Lower lobe of right lung (tissue), 2 donors: Measurements from ENCODE around the gene GLIPR1L1. TPM values are rescaled to one million over a fixed set of nuclear protein-coding genes. Genes with fewer than 3 reads are reported as not detected.

Source experiments
- ATAC-seq, 2 donors: fragments of 200-7000 bp; cut with Tn5 transposase; one replicate each; pipeline ENCODE4 v1.9.1; 2020 to 2022; ENCODE audit warnings: mild to moderate bottlenecking in 2 of 2, moderate library complexity in 2 of 2
- DNase-seq: peaks from one replicate; pipeline ENCODE4 v3.0.0-alpha.2; 2020
- H3K27ac ChIP-seq: fragments of 200-600 bp; one replicate; pipeline ENCODE4 v1.8.0; 2022
- H3K27me3 ChIP-seq: fragments of 200-600 bp; one replicate; pipeline ENCODE4 v1.8.0; 2022; ENCODE audit warnings: low read depth
- H3K36me3 ChIP-seq: fragments of 200-600 bp; one replicate; pipeline ENCODE4 v1.8.0; 2022; ENCODE audit warnings: mild to moderate bottlenecking
- H3K4me1 ChIP-seq: fragments of 200-600 bp; one replicate; pipeline ENCODE4 v1.8.0; 2022
- H3K4me3 ChIP-seq: fragments of 200-600 bp; one replicate; pipeline ENCODE4 v1.8.0; 2022; ENCODE audit warnings: mild to moderate bottlenecking
- H3K9me3 ChIP-seq: fragments of 200-600 bp; one replicate; pipeline ENCODE4 v1.8.0; 2022
- intact Hi-C: fragments of 100-400 bp; cut with DNase I; formaldehyde crosslinking; loops from one replicate; pipeline ENCODE4 v1.11.0; 2022
- total RNA-seq: library from RNA; stranded (reverse); fragmentation: NEBNext Ultra II Directional; extraction: Animal tissue kit (Norgen Biotek cat#: 25700); gene quantifications from one replicate; pipeline ENCODE4 v1.2.1, GENCODE V29; 2021
- TF ChIP-seq, protein P1 (sequence below): fragments of 200-600 bp; IDR thresholded peaks from one replicate; pipeline ENCODE4 v1.8.0; 2022; ENCODE audit warnings: antibody characterized with exemption, mild to moderate bottlenecking
- donor health status: DM: no; HTN: yes; CAD: no; lungs with severe emphysema.

Gene GLIPR1L1
- total RNA-seq, 1 donor from 2014 or later, result not detected

DNA sequence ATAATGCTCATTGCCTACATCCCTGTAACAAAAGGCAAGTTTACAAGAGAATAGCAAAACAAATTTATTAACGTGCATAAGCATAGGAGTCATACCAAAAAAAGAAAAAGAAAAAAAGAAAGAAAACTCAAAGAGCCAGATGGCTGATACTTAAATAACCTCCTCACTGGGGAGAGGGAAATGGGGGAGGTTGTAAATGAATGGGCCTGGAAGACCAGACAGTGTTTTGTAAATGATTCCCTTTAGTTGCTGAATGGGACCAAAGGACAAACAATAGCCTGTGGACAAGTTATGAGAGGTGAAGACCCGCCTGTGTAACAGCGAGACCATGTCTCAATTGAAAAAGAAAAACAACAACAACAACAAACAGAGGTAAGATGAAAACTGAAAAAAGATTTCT lies 39.7 kb upstream of the GLIPR1L1 start:
- TF ChIP-seq, protein P1, sequence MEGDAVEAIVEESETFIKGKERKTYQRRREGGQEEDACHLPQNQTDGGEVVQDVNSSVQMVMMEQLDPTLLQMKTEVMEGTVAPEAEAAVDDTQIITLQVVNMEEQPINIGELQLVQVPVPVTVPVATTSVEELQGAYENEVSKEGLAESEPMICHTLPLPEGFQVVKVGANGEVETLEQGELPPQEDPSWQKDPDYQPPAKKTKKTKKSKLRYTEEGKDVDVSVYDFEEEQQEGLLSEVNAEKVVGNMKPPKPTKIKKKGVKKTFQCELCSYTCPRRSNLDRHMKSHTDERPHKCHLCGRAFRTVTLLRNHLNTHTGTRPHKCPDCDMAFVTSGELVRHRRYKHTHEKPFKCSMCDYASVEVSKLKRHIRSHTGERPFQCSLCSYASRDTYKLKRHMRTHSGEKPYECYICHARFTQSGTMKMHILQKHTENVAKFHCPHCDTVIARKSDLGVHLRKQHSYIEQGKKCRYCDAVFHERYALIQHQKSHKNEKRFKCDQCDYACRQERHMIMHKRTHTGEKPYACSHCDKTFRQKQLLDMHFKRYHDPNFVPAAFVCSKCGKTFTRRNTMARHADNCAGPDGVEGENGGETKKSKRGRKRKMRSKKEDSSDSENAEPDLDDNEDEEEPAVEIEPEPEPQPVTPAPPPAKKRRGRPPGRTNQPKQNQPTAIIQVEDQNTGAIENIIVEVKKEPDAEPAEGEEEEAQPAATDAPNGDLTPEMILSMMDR, result no peak
- no peaks in the 10 kb centered on the region for H3K9me3 ChIP-seq
- no peaks in the 10 kb centered on the region for H3K27me3 ChIP-seq
- H3K4me1 ChIP-seq, result no peaks in the 10 kb centered on the region
- DNase-seq (no peak), ATAC-seq (no peak)
- no peak overlapping the region for H3K27ac ChIP-seq
- intact Hi-C loops, result no loop called here
- H3K36me3 ChIP-seq, result no peaks in the 10 kb centered on the region
- H3K4me3 ChIP-seq, result no peak overlapping the region

DNA sequence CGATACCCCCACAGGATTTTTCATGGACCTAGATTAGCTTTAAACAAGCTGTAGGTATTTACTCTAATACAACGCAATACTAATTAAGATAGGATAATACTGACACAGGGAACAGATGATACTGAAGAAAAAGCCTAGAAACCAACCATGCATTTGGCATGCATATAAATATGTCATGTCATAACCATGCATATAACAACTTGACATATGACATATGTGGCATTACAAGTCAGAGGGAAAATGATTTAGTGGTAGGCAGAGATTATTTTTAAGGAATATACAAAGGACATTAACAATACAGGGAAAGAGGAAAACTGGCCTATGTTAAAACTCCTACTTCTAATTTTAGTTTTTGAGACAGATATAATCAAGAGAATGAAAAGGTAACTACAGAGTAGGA lies 32.2 kb upstream of the GLIPR1L1 start:
- H3K27ac ChIP-seq, result no peak overlapping the region
- intact Hi-C loops, result no loop called here
- ATAC-seq (no peak), DNase-seq (no peak)
- no peaks in the 10 kb centered on the region for H3K4me1 ChIP-seq
- H3K4me3 ChIP-seq, result no peak overlapping the region
- no peaks in the 10 kb centered on the region for H3K9me3 ChIP-seq
- no peaks in the 10 kb centered on the region for H3K27me3 ChIP-seq
- H3K36me3 ChIP-seq, result no peaks in the 10 kb centered on the region
- TF ChIP-seq, protein P1, result no peak

DNA sequence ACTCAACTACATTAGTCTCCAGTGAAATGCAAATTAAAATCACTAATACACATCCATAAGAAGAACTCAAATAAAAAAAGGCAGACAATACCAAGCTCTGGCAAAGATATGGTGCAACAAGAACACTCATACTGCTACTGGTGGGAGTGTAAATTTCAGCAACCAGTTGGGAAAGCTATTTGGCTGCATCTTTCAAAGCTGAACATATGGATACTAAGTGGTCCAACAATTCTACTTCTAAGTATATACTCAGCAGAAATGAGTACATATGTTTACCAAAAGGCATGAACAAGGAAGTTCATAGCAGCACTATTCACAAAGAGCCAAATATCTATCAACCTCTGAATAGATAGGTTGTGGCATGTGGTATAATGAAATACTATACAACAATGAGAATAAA lies 31.7 kb upstream of the GLIPR1L1 start:
- intact Hi-C loops, result no loop called here
- no peak for ATAC-seq
- DNase-seq, result no peak
- Histone ChIP-seq H3K4me1 (no peaks in the 10 kb centered on the region), H3K27ac (no peak overlapping the region), H3K4me3 (no peak overlapping the region), H3K9me3 (no peaks in the 10 kb centered on the region), H3K27me3 (no peaks in the 10 kb centered on the region), H3K36me3 (no peaks in the 10 kb centered on the region)
- TF ChIP-seq, protein P1, result no peak

DNA sequence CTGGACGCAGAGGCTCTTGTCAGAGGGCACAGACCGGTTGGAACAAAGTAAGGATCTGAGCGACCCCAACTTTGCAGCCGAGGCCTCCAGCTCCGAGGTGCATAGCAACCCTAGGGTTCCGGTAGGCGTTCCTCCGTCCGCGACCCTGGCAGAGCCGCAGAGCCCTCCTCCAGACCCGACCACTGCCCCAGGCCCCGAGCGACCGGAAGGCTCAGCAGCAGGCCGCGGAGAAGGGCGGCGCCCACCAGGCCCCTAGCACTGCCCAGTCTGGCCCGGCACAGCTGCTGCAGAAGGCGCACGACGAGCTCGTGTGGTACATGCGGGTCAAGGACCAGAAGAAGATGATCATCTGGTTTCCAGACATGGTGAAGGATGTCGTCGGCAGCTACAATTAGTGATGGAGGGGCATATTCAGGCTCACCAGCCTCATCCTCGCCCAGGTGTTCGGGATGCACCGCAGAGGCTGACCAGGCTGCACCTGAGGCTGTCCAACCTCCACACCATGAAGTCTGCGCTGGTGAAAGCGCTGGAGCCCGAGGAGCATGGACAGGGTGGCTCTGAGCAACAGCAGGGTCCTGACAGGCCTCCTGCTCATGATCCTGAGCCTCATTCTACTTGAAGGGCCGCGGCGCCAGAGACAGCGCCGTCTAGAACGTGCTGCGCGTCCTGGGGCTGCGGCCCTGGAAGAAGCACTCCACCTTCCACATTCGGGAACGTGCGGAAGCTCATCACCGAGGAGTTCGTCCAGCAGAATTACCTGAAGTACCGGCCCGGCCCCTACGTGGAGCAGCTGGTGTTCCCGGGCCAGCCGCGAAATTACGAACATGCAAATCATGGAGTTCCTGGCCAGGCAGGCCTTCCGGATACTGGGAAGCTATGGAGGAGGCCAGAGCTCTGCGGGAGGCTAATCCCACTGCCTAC lies 28.8 kb upstream of the GLIPR1L1 start:
- ATAC-seq (no peak), DNase-seq (no peak)
- Histone ChIP-seq H3K27ac (no peak overlapping the region), H3K4me1 (no peaks in the 10 kb centered on the region), H3K27me3 (no peaks in the 10 kb centered on the region), H3K9me3 (no peaks in the 10 kb centered on the region), H3K36me3 (no peaks in the 10 kb centered on the region), H3K4me3 (no peak overlapping the region)
- intact Hi-C loops, result no loop called here
- TF ChIP-seq, protein P1, result no peak

- ATAC-seq, result no peak
Observed at GRCh38 chr12:75308279-75308678, 26.2 kb upstream of the GLIPR1L1 start.

More at GRCh38 chr12:75308279-75308678, 26.2 kb upstream of the GLIPR1L1 start:
- Histone ChIP-seq H3K27me3 (no peaks in the 10 kb centered on the region), H3K36me3 (no peaks in the 10 kb centered on the region), H3K4me1 (no peaks in the 10 kb centered on the region), H3K27ac (no peak overlapping the region), H3K9me3 (no peaks in the 10 kb centered on the region), H3K4me3 (no peak overlapping the region)
- intact Hi-C loops, result no loop called here
- no peak for DNase-seq
- TF ChIP-seq, protein P1, result no peak
